ENCODE results near the gene TBC1D9B.

The TBC1D9B gene

DNA sequence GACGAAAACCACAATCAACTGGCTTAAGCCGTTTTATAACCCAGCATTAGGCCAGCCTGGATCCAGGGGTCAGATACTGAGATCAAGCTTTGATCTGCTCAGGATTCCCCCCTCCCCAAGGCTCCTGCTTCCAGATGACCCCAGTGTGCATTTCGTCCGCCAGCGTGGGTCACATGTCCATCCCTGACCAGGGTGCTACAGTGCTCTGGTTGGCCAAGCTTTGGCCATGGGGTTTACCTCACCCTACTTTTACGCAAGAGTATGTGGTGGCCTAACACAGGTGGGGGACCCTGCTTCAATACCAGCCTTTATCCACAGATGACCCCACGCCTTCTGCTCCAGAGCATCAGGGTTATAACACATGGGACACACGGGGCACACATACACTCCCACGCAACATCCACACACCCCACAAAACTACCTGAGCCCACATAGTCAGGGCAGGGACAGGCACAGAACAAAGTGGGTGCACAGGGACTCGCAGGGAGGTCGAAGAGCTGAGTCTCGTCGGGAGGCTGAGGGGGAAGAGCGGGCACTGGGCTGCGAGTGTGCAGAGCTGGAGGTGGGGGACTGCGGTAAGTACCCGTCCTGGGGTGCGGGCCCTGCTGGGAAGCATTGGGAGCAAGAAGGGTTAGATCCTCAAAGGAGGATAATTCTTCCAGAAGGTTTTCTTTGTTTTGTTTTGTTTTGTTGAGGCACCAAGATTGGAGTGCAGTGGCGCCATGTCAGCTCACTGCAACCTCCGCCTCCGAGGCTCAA lies 92.0 kb downstream of the TBC1D9B start:
- in situ Hi-C loops (cut with HindIII; ENCODE audit: low sequenced_read_pairs) = no loop called here
- no peak for TF ChIP-seq CTCF (IDR thresholded peaks at IDR 0.05; ENCODE audit: low read depth, low read length, missing control alignments)
- DNase-seq (ENCODE audit: low read depth) = no peak
- H3K4me3 ChIP-seq (ENCODE audit: low read depth, low read length) = no peak overlapping the region

- in situ Hi-C loops (cut with HindIII; ENCODE audit: low sequenced_read_pairs) = no loop called here
Measured at GRCh38 chr5:179814090-179814489, 93.6 kb downstream of the TBC1D9B start.

DNA sequence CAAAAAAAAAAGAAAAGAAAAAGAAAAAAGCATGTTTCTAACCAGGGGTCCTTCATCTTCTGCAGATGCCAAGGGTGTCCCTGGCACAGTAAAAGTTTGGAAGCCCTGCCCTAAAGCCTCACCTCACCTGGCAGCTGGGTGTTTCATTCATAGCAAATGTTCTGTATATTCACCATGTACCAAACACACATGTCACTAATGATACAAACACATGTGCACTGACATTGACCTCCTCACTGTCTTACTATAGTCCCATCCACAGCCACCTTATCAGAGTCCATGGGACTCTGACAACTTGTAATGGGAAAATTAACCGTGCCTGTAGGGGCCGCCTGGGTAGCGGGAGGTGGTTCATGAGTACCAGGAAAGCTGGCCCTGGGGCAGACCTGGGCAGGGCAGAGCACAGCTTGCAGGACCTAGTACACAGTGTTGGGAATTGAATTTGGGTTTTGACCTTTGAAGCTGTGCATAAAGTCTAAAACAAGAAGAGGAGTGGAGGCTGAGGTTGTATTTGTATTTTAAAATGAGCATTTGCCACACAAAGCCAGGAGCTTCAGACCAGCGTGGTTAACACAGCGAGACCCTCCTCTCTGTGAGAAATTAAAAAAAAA lies 94.6 kb downstream of the TBC1D9B start:
- H3K4me3 ChIP-seq (ENCODE audit: low read depth, low read length) = no peak overlapping the region
- DNase-seq (ENCODE audit: low read depth) = no peak
- TF ChIP-seq CTCF (IDR thresholded peaks at IDR 0.05; ENCODE audit: low read depth, low read length, missing control alignments) = no peak
- in situ Hi-C loops (cut with HindIII; ENCODE audit: low sequenced_read_pairs) = no loop called here

More at GRCh38 chr5:179814090-179814489, 93.6 kb downstream of the TBC1D9B start:
- no peak for DNase-seq (ENCODE audit: low read depth)
- no peak for TF ChIP-seq CTCF (IDR thresholded peaks at IDR 0.05; ENCODE audit: low read depth, low read length, missing control alignments)
- H3K4me3 ChIP-seq (ENCODE audit: low read depth, low read length) = no peak overlapping the region

DNA sequence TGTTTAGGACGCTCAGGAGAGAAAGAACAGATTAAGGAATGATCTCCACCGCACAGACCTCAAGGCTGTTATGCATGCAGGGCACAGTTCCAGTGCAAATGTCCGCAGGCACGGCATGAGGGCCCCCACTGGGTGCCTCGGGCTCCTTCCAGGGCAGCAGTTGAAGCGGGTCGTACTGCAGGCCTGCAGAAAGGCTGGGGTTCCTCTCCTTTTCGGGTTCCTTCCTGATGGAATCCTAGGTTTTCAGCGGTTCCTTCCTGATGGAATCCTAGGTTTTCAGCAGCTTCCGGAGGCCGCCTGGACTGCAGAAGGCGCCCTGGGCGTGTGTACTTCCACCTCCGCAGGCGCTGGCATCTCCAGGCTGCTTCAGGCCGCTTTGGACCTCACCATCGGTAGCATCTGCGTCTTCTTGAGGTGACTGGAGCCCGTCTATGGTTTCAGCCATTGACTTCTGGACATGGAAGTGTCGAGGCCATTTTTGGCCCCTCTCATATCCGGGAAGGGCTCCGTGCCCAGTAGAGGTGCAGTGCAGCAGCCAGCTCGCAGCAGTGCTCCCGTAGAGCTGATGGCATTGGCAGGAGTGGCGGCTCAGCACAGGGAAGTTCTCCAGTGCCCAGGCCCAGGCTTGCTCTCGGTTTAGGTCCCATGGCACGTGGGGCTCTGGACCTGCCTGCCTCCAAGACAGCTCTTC lies 95.4 kb downstream of the TBC1D9B start:
- DNase-seq (ENCODE audit: low read depth) = no peak
- no peak overlapping the region for H3K4me3 ChIP-seq (ENCODE audit: low read depth, low read length)
- TF ChIP-seq CTCF (IDR thresholded peaks at IDR 0.05; ENCODE audit: low read depth, low read length, missing control alignments) = no peak
- in situ Hi-C loops (cut with HindIII; ENCODE audit: low sequenced_read_pairs) = no loop called here

Data from astrocyte of the cerebellum (primary cell).